HepG2 (cell line): ENCODE measurements around the gene NISCH. TPM values are rescaled to one million over a fixed set of nuclear protein-coding genes. Genes with fewer than 3 reads are reported as not detected.

Experiments
- ATAC-seq: fragments of 200-7000 bp; cut with Tn5 transposase; 3 replicates; pipeline ENCODE4 v1.9.1; 2020; ENCODE audit warnings: mild to moderate bottlenecking, moderate library complexity
- BruUV-seq: library from RNA; stranded (reverse); fragments of 400-500 nt; replicated peaks from 2 replicates; lab custom pipeline; 2021; lab: Mats Ljungman, UMichigan
- CTCF ChIA-PET: fragments of 300-600 bp; formaldehyde crosslinking; extraction: SDS; loops from one replicate; lab custom pipeline; 2021; ENCODE audit warnings: low total read pairs, inconsistent platforms, low intra/inter-chr PET ratio; lab: Yijun Ruan, JAX
- POLR2A ChIA-PET: fragments of 350-600 bp; sonication (Branson Sonifier 250); formaldehyde crosslinking; loops from one replicate; lab custom pipeline; 2020; ENCODE audit warnings: antibody characterized with exemption, inconsistent platforms; lab: Yijun Ruan, JAX
- DNase-seq: peaks from one replicate; pipeline ENCODE4 v3.0.0-alpha.2; 2015; ENCODE audit warnings: low spot score
- FAIRE-seq: peaks from 3 replicates; lab custom pipeline; 2011; peaks lifted over from hg19 to GRCh38; lab: Jason Lieb, UNC
- H2AFZ ChIP-seq: one replicate; pipeline ENCODE4 v1.6.1; 2011; ENCODE audit warnings: low read length, inconsistent platforms
- H3K27ac ChIP-seq: fragments of 300-600 bp; 3 replicates; pipeline ENCODE4 v1.8.0; 2011; ENCODE audit warnings: mixed run types, mild to moderate bottlenecking, mixed read lengths, low read length, inconsistent platforms; ENCODE audit not compliant: insufficient read depth; ENCODE audit errors: extremely low read length
- H3K27me3 ChIP-seq, 2 experiments: fragments of 200-600 bp in 1 of 2; 2 replicates in 1 of 2; 3 replicates in 1 of 2; pipeline versions ENCODE4 v1.6.0 to v1.8.0; 2011; ENCODE audit warnings: low read length in 2 of 2, mild to moderate bottlenecking in 2 of 2, moderate library complexity in 2 of 2, inconsistent platforms in 1 of 2; ENCODE audit not compliant: insufficient read depth in 2 of 2, control insufficient read depth in 1 of 2
- H3K36me3 ChIP-seq, 2 experiments: fragments of 200-600 bp in 1 of 2; replicated peaks in 1 of 2; 2 replicates in 1 of 2; 3 replicates in 1 of 2; pipeline versions ENCODE4 v1.5.1 to v1.8.0; 2011; ENCODE audit warnings: low read length in 2 of 2, inconsistent platforms in 1 of 2; ENCODE audit not compliant: insufficient read depth in 2 of 2, control insufficient read depth in 1 of 2
- H3K4me1 ChIP-seq: 2 replicates; pipeline ENCODE4 v1.5.1; 2012; ENCODE audit warnings: low read length, inconsistent platforms; ENCODE audit not compliant: insufficient read depth
- H3K4me2 ChIP-seq: 2 replicates; pipeline ENCODE4 v1.6.0; 2011; ENCODE audit warnings: low read depth, low read length, inconsistent platforms
- H3K4me3 ChIP-seq, 3 experiments: fragments of 200-600 bp in 1 of 3; sonication (generic), shearing (Covaris generic) in 1 of 3; replicated peaks in 1 of 3; 2 replicates each; pipeline ENCODE4 v1.5.1; 2011 to 2016; ENCODE audit warnings: low read length in 3 of 3, inconsistent platforms in 2 of 3, low read depth in 2 of 3, mild to moderate bottlenecking in 2 of 3, control low read depth in 1 of 3, mixed read lengths in 1 of 3; ENCODE audit not compliant: insufficient read depth in 1 of 3
- H3K79me2 ChIP-seq: one replicate; pipeline ENCODE4 v1.6.1; 2011; ENCODE audit warnings: low read length, inconsistent platforms; ENCODE audit not compliant: insufficient read depth
- H3K9ac ChIP-seq: 2 replicates; pipeline ENCODE4 v1.6.0; 2011; ENCODE audit warnings: mild to moderate bottlenecking, low read depth, low read length, inconsistent platforms; ENCODE audit not compliant: insufficient read depth
- H3K9me3 ChIP-seq: 2 replicates; pipeline ENCODE4 v1.5.1; 2012; ENCODE audit warnings: mild to moderate bottlenecking, low read length
- H4K20me1 ChIP-seq: 2 replicates; pipeline ENCODE4 v1.6.0; 2011; ENCODE audit warnings: inconsistent platforms, mild to moderate bottlenecking, low read length, moderate library complexity; ENCODE audit not compliant: insufficient read depth
- MBD4 ChIP-seq: IDR thresholded peaks from 2 replicates; pipeline ENCODE4 v1.6.1; 2012; ENCODE audit warnings: low read length, inconsistent platforms, borderline replicate concordance
- POLR2AphosphoS5 ChIP-seq: IDR thresholded peaks from 2 replicates; pipeline ENCODE4 v1.6.1; 2012; ENCODE audit warnings: low read depth, low read length
- POLR2G ChIP-seq: fragments of 200-400 bp; formaldehyde crosslinking; IDR thresholded peaks from 2 replicates; pipeline ENCODE4 v1.6.1; 2018; ENCODE audit warnings: mild to moderate bottlenecking, low read depth, low read length, moderate library complexity
- SNAI1 ChIP-seq: sonication (generic); formaldehyde crosslinking; IDR thresholded peaks from 2 replicates; pipeline ENCODE4 v1.5.0; 2020; ENCODE audit warnings: mild to moderate bottlenecking, missing genetic modification reagents, borderline replicate concordance
- WGBS: methylation state at CpG from one replicate; pipeline ENCODE4 v1.1.6; 2017; ENCODE audit warnings: low lambda C conversion rate; 5-methylcytosine and 5-hydroxymethylcytosine counted together
- in situ Hi-C: cut with HindIII; loops from 2 replicates; pipeline ENCODE4 v1.10.0; 2017; ENCODE audit warnings: low pct_unique_long_range_greater_than_20kb; ENCODE audit not compliant: extremely low pct_ligation_motif_present
- intact Hi-C: fragments of 100-400 bp; cut with micrococcal nuclease; formaldehyde crosslinking; loops from one replicate; pipeline ENCODE4 v1.10.0; 2022; ENCODE audit not compliant: unreplicated experiment
- polyA plus RNA-seq, 8 experiments: library from polyadenylated mRNA; depleted of rRNA in 3 of 8; stranded (reverse) in 7 of 8; unstranded in 1 of 8; fragments of >200 nt; fragmentation: Illumina TruSeq in 4 of 8; extraction: Trizol in 4 of 8; gene quantifications; 2 replicates each; pipeline versions ENCODE4 v1.2.1 to v1.2.3, GENCODE V29; 2011 to 2016; ENCODE audit warnings: low read depth in 4 of 8, missing spikeins in 1 of 8, mixed read lengths in 1 of 8; ENCODE audit not compliant: insufficient read depth in 1 of 8
- total RNA-seq, 5 experiments: library from RNA; depleted of rRNA; stranded (reverse); fragments of >200 nt; fragmentation: Illumina TruSeq; extraction: Trizol; gene quantifications; 2 replicates each; pipeline ENCODE4 v1.2.3, GENCODE V29; 2016; ENCODE audit warnings: low read depth in 1 of 5

The NISCH gene
- total and polyA plus RNA-seq, 2 of the 13 experiments (the other 11 are each of a cell fraction or from before 2014, with no cell fraction given): 27.0 to 47.6 TPM

DNA sequence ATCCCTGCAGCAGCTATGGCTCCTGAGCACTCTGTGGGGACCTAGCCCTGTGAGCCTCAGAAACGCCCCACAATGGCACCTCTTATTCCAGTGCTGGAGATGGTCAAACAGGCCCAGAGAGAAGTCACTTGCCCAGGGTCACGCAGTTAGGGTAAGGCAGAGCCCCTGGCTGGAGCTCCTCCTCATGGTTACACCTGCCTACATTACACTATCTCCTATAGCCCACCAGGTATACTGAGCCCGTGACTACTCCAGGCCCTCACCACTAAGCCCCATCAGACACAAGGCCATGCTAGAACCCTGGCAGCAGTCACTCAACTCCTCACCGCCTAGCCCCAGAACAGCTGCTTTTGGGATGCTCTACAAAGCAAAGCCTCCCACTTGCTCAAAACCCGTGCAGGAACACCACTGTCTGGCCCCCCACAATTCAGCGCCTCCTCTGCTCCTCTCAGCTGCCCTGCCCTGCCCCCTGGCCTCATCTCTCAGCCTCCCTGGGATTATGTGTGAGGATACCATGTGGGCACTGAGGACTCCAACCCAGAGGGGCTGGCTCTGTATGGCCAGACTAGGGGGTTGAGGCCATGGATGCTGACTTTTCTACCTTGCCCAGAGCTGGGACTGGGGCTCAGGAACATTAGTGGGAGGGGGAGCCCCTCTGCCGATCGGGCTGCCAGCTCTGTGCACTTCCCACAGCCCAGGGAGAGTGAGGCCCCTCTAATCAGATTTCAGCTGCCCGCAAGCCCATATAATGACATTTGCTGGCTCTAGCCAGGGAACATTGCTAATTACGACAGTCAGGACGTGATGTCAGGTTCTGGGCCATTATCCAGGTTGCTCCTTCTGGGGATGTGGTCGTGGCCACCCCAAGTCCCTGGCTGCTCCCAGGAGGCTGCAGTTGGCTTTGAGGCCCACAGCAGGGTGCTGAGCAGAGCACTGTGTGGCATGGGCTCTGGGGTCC, 74.3 kb downstream of the NISCH start:
- in situ Hi-C loops: no loop called here
- H3K36me3 ChIP-seq: peaks cover 16 to 32% of the 10 kb centered on the region in 2 experiments
- ATAC-seq (no peak), DNase-seq (no peak), FAIRE-seq (no peak)
- 90% methylated on average over 9 of the region's 12 CpGs for WGBS
- POLR2A ChIA-PET: no interaction called here
- H3K79me2 ChIP-seq: peaks cover 35% of the 10 kb centered on the region
- H4K20me1 ChIP-seq: 0 out of 2 replicates have a peak, but pooled peaks cover 5% of the 10 kb centered on the region
- intact Hi-C loops: loop anchor here (5.0 kb wide), 1 partner anchor 57 kb away; no protein-coding TSS in a partner anchor
- TF ChIP-seq MBD4 (no peak), POLR2G (0 out of 2 replicates have a peak, but pooled peaks have one; percentile 1)
- no peak overlapping the region for H3K4me2 ChIP-seq
- H3K9me3 ChIP-seq: no peaks in the 10 kb centered on the region
- no peak overlapping the region for H2AFZ ChIP-seq
- H3K27ac ChIP-seq: no peak overlapping the region
- no peak overlapping the region for H3K4me3 ChIP-seq
- peaks cover 42% of the 10 kb centered on the region for H3K4me1 ChIP-seq
- no TSS peak for BruUV-seq
- H3K27me3 ChIP-seq: no peaks in the 10 kb centered on the region
- CTCF ChIA-PET: no interaction called here
- H3K9ac ChIP-seq: no peak overlapping the region

DNA sequence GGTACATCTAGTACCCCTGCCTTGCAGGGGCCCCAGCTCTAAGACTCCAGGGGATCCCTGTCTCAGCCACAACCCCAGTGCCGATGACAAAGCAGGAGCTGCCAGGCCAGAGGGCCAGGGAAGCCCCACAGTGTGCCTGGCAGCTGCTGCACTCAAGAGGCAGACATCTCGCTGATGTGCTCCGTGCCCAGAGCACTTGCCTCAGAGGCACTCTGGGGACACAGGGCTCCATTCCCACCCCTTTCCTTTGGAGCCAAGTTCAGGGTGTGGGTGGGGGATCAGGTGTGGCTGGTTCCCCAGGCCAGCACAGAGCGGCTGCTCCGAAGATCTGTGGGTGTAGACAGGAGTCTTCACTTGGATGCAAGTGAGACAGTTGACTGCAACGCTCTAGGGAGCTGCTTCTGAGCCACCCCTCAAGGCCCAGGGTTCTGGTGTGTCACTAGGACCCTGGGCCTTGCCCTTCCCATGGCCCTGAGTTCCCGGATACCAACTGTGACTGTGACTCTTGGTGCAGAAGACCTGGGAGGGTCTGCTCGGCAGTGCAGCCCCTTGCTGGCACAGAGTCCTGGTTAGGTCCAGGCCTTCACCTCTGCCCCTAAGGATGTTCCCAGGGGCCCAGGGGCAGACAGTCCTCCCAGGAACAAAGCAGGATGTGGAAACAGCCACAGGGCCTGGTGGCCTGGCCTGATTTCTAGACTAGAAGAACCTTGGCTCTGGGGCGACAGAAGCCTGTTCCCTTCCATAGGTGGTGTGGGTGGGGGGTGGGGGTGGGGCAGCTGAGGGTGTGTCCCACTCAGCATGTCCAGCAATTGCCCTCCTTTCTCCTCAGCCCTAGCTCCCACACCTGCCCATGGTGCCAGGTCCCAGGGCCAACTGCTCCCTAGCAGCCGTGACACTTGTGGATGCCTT, 75.8 kb downstream of the NISCH start:
- ChIA-PET CTCF (no interaction called here), POLR2A (interaction anchor here (1.4 to 1.5 kb wide), 2 partner anchors 12 to 35 kb away, joined by 5 read pairs; partner anchors contain the start of gene STAB1)
- DNase-seq (no peak), ATAC-seq (no peak), FAIRE-seq (no peak)
- 77% methylated on average over 4 of the region's 10 CpGs for WGBS
- no TSS peak for BruUV-seq
- in situ Hi-C loops (no loop called here), intact Hi-C loops (loop anchor here (5.0 kb wide), 1 partner anchor 59 kb away; no protein-coding TSS in a partner anchor)
- H2AFZ ChIP-seq: no peak overlapping the region
- TF ChIP-seq POLR2AphosphoS5 (0 out of 2 replicates have a peak, but pooled peaks have one; percentile 6), SNAI1 (CRISPR knock-in tag) (no peak)
- H3K27ac ChIP-seq: peak overlapping the region; percentile 66
- peak overlapping the region in 1 of 3 experiments; percentile 89; a peak in 3 of 6 replicates for H3K4me3 ChIP-seq
- peaks cover 57% of the 10 kb centered on the region for H3K4me1 ChIP-seq
- no peaks in the 10 kb centered on the region for H3K9me3 ChIP-seq
- H3K36me3 ChIP-seq: peaks cover 15 to 29% of the 10 kb centered on the region in 2 experiments
- H4K20me1 ChIP-seq: 0 out of 2 replicates have a peak, but pooled peaks cover 5% of the 10 kb centered on the region
- H3K9ac ChIP-seq: peak overlapping the region; percentile 85
- no peaks in the 10 kb centered on the region for H3K27me3 ChIP-seq
- H3K4me2 ChIP-seq: peak overlapping the region; percentile 90
- peaks cover 43% of the 10 kb centered on the region for H3K79me2 ChIP-seq
